ENCODE measurements around the gene TCF23.

TCF23 gene

DNA sequence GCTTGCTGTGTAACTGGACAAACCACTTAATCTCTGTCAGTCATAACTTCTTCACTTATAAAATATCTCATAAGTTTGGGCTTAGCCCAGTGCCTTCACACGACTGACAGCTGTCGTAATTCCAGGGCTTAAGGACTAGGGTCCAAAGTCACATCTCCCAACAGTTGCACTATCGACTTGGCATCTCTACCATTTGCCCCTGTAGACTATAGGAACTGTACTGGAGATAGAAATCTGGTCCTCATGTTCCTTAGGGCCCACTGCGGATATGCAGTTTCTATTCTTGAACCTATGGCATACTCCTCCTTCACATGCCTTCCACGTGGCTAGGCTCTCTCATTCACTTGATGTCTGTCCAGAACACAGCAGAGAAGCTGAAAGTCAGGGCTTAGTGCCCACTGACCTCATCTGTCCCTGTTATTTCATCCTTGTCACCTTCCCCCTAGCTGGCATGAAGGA is 22.5 kb upstream of the TCF23 start:
- no peak overlapping the region for H3K4me3 ChIP-seq (ENCODE audit: low read length)
- no peak for DNase-seq (ENCODE audit: low read depth, low spot score)

DNA sequence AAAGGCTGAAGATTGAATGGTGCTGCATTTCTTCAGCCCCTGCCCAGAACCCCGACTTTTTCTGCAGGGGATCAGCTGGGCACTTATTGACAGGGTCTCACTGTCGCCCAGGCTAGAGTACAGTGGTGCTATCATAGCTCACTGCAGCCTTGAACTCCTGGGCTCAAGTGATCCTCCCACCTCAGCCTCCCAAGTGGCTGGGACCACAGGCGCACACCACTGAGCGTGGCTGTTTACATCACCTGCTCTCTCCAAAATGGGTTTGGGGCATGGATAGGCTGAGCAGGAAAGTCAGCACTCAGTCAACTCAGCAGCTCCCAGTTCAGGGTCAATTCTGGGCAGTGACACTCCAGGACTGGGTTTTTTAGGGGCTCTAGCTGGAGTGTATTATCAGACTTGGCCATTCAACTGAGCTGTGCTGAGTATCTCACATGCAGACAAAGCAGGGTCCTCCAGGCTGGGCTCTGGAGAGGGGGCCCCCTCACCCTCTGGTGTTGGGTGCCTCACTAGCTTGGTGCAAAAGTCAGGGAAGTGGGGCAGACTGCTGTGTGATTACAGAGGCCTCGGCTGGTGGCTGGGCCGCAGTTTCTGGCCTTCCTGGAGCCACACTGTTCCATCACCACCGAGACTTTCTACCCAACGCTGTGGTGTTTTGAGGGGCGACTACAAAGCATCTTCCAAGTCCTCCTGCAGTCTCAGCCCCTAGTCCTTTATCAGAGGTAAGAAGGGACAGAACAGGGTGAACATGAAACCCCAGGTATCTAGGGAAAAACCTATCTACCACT is 20.7 kb upstream of the TCF23 start:
- DNase-seq (ENCODE audit: low read depth, low spot score) = no peak
- H3K4me3 ChIP-seq (ENCODE audit: low read length) = no peak overlapping the region

DNA sequence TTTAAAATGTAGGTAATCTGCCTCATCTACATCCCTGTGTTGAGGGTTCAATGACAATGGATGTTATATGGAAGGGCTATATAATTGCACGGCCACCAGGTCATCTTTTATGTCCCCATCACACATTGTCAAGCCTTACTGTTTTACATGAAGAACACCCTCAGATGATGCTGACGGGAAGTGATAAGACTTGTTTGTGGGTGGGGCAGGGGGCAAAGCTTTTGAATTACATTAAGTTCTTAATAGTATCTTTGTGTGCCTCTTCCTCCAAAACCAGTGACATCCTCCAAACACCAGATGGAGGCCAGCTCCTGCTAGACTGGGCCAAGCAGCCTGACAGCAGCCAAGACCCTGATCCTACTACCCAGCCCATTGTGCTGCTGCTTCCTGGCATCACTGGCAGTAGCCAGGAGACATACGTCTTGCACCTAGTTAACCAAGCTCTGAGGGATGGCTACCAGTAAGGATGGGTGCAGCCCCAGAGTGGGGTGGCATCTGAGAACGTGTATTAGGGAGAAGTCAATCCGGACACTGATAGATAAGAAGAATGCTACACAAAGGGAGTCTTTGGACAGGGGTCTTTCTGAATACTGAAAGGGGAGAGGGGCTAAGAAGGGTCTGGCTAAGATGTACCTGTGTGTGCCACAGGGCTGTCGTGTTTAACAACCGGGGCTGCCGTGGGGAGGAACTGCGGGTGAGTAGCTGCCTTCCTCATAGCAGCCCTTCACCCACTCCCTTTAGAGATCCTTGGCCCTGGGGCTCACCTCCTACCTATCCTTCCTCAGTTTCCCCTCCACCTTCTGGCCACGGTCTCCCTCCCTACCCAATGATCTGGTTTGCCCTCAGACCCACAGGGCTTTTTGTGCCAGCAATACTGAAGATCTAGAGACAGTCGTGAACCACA is 19.9 kb upstream of the TCF23 start:
- DNase-seq (ENCODE audit: low read depth, low spot score) = no peak
- H3K4me3 ChIP-seq (ENCODE audit: low read length) = no peak overlapping the region

DNA sequence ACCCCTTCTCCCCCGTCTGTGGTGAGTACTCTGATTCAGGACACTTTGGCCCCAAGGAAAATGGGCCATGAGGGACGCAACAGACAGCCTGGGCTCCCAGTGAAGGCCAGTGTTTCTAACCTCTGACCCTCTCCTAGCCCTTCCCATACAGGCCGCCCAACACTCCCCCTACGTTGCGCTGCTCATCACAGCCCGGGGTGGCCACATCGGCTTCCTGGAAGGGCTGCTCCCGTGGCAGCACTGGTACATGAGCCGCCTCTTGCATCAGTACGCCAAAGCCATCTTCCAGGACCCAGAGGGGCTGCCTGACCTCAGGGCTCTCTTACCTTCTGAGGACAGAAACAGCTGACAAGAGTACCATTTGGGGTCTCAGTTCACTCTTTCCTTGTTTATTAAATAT is 18.4 kb upstream of the TCF23 start:
- no peak overlapping the region for H3K4me3 ChIP-seq (ENCODE audit: low read length)
- no peak for DNase-seq (ENCODE audit: low read depth, low spot score)

DNA sequence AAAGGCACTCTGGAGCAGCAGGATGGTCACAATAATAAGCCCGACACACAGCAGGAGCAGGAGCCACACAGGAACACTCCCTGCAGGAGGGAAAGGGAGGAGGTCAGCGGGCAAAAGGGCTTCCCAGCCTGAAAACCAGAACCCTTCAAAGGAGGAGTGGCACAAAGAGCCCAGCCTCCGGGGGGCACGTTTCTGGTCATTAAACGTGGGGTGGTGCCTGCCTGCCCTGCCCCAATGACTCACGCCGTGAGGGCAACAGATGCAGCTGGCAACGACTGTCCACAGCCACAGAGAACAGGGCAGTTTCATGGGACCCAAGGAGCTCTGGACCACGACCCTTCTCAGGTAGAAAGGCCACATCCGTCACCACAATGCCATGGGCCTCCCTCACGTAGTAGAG is 17.4 kb upstream of the TCF23 start:
- no peak overlapping the region for H3K4me3 ChIP-seq (ENCODE audit: low read length)
- no peak for DNase-seq (ENCODE audit: low read depth, low spot score)

DNA sequence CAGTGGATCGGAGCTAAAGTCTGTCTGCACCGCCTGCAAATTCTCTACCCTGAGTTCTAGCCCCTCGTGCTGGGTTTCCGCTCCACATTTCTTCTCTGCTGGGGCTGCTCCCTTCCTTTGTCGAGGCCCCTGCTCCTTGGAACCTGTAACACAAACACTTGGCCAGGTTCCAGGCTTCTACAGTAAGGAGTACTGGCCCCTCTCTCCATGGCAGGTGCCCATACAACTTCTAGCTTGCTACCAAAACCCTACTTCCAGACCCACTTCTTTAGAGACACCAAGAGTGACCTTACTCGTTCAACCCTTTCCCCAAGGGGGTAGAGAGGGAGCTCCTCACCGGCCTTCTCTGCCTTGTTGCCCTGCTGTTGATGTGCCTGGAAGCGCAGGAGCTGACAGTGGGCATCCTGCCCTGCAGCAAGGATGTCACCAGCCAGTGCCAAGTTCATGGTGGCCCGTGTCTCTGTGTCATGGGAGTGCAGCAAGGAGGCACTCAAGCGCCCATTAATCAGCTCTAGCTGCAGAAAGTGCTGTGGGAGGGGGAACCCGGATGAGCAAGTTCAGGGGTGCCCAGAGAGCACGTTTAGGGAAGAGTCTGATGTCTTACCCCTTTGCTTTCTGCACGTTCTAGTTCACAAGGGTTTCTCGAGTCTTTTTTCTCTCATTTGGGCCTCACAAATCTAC is 15.5 kb upstream of the TCF23 start:
- no peak for DNase-seq (ENCODE audit: low read depth, low spot score)
- peak overlapping the region; percentile 87 for H3K4me3 ChIP-seq (ENCODE audit: low read length)

DNA sequence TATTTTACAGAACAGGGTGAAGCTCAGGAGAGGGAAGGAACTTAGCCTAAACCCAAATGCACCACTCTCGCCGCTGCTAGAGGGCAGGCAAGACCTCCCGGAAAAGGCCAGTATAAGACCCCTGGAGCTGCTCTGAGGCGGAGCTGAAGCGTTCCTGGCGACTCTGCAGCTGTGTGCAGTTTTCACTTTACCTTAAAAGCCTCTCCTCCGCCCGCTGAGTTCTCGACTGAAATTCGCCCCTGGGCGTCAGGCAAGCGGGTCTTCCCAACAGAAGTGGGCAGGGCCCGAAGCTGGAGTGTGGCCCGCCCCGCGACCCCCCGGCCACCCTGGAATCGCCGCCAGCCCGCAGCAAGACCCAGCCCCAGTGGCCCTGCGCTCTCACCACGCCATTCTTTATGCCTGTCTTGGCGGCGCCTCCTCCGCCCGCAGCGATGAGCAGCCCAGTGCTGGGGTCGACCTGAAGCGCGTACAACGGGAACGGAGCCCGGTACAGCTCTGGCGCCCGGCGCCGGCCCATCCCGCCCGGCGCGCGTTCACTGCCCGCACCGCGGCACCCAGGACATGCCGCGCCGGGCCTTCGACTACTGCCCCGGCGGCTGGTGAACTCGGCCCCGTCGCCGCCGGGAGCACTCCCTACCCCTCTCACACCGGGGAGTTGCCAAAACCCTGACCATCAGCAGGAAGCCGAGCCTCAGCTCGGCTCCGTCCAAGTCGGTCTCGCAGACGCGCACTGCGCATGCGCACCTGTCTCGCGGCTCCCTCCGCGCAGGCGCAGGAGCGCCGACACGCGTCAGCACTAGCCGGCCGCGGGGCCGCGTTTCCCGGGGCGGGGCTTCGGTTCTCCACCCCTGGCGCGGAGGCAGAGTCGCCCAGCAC is 14.7 kb upstream of the TCF23 start, which contains the start of gene PREB:
Gene PREB (minus strand): TSS at position 732 of the 876 bp plus-strand sequence. CDS start 215 bp downstream, at position 517.
- peak; percentile 88 for DNase-seq (ENCODE audit: low read depth, low spot score)
- peak within 1 kb of the TSS; percentile 87 for H3K4me3 ChIP-seq (ENCODE audit: low read length)

DNA sequence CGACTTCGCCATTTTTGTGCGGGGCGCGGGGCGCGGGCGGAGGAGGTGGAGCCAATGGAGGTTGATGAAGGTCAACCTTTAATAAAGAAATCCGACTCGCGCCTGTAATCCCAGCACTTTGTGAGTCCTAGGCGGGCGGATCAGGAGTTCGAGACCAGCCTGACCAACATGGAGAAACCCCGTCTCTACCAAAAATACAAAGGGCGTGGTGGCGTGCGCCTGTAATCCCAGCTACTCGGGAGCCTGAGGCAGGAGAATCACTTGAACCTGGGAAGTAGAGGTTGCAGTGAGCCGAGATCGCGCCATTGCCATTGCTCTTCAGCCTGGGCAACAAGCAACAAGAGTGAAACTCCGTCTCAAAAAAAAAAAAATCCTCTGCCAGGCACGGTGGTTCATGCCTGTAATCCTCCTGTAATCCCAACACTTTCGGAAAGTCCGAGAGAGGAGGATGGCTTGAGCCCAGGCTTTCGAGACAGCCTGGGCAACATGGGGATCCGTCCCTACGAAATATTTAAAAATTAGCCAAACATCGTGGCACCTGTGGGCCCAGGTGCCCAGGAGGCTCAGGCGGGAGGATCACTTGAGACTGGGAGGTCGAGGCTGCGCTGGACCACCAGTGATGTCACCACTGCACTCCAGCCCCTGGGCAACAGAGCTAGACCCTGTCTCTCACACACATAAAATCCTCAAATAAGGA is 13.9 kb upstream of the TCF23 start:
- no peak for DNase-seq (ENCODE audit: low read depth, low spot score)
- H3K4me3 ChIP-seq (ENCODE audit: low read length) = peak overlapping the region; percentile 87

DNA sequence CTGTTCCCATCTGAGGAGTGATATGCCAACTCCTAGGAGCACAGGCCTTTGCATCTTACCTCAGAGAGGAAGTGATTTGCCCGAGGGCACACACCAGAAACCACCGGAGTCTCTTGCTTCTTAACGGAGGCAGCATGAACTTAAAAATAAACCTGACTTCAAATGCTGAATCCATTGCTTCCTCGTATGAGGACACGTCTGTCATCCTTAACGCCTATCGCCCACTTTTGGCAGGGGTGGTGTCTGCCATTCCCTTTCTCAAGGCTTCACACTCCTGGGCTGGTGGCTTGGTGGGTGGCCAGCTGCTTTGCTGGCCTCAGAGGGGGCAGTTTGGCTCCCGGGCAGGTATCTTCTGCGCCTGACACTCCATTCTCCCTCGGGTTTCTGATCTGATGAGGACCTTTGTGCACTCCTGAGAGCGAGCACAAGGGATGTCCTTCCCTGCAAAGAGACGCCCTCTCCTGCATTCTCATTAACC is 13.3 kb upstream of the TCF23 start:
- H3K4me3 ChIP-seq (ENCODE audit: low read length) = no peak overlapping the region
- DNase-seq (ENCODE audit: low read depth, low spot score) = peak; percentile 34

DNA sequence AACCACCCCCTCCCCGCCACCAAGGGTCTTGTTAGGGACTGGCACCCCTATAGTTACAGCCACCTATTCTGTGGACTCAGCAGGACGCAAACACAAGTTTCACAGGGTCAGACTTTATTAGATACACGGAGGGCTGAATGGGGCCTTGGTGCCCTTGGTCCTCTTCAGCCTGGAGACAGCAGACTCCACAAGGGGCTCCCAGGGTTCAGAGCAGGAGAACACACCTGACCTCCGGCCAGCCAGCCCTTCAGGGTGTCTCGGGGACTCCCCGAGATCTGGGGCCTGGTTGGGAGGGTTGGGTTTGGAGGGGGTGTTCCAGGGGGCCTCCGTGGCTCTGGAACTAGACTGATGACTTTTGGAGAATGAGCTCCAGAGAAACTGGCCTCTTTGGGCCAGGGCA is 12.1 kb upstream of the TCF23 start:
- H3K4me3 ChIP-seq (ENCODE audit: low read length) = no peak overlapping the region
- no peak for DNase-seq (ENCODE audit: low read depth, low spot score)

DNA sequence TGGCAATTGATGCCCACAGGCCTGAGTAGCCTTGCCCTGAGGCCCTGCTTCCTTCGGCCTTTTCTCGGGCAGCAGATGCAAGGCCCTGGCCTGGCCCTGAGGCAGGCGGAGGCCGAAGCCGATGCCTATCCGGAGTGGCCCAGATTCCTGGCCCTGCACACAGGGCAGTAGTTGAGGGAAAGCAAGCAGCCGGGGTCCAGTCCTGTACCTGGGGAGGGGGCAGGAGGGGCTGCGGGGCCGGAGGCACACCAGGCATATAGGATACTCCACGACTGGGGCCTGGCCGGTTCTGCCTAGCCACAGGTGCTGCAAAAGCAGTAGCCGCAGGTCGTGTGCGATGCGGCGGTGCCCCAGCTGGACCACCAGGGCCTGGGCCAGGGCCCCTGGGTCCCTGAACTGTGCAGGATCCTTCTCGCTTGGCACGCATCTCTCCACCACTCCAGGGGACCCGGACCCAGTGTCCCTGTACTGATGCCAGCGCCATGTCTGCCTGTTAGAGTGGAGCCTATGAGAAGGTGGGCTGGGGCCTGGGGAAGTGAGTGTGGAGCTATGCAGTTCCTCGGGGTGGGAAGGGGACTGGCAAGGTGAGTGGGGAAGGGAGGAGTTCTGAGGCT is 11.4 kb upstream of the TCF23 start:
- H3K4me3 ChIP-seq (ENCODE audit: low read length) = no peak overlapping the region
- no peak for DNase-seq (ENCODE audit: low read depth, low spot score)

DNA sequence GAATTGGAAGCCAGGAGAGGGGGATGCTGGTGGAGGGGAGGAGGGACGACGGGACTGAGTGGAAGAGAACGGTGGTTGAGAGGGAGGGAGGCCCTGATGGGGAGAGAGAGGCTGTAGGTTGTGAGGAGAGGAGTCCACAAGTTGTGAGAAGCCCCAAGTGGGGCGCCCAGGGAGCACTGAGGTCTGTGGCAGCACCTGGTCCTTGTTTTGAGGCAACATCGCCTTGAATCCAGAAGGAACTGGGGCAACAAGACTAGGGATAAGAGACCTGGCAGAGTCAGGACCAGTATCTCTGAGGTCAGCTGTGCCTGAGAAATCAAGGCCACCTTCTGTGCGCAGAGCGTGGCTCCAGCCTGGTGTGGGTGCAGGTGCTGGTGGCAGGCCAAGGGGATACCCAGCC is 10.7 kb upstream of the TCF23 start:
- no peak for DNase-seq (ENCODE audit: low read depth, low spot score)
- no peak overlapping the region for H3K4me3 ChIP-seq (ENCODE audit: low read length)

DNA sequence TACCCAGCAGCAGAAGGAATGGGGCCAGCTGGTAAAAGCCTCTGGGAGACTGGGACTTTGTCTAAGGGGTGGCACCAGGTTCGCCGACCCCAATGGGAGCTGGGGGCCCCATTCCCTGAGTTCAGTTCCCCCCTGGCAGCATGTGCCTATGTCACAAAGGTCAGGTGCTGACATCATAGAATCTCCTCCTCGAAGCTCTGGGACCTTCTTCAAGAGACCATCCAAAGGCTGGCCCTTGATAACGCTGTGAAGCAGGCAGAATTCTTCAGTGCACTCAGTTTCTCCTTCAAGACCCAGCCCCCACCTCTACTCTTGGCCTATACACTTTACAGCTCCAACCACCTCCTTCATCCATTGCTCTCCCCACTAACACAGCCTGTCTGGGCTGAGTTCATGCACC is 9.5 kb upstream of the TCF23 start, which contains the start of gene PRR30:
Gene PRR30 (minus strand): TSS at position 101 of the 400 bp plus-strand sequence. CDS start 1,081 bp downstream, outside the sequence.
- DNase-seq (ENCODE audit: low read depth, low spot score) = no peak
- no peak within 1 kb of the TSS for H3K4me3 ChIP-seq (ENCODE audit: low read length)

DNA sequence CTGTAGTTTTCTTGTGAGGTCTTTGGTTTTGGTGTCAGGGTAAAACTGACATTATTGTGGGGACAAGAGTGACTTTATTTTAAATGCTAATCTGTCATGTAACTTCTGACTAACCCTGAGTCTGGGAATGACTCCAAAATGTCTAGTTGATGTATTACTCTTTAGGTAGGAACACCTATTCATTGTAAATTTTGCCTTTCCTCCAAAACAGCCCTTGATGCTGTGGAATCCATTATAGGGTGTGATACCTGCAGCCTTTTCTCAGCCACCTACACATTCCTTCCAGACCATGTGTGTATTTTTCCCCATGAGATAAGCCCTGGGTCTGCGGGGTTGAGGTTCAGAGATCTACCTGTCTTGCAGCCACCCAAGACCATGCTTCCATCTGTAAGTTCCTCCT is 5.5 kb upstream of the TCF23 start:
- no peak for DNase-seq (ENCODE audit: low read depth, low spot score)
- H3K4me3 ChIP-seq (ENCODE audit: low read length) = no peak overlapping the region

DNA sequence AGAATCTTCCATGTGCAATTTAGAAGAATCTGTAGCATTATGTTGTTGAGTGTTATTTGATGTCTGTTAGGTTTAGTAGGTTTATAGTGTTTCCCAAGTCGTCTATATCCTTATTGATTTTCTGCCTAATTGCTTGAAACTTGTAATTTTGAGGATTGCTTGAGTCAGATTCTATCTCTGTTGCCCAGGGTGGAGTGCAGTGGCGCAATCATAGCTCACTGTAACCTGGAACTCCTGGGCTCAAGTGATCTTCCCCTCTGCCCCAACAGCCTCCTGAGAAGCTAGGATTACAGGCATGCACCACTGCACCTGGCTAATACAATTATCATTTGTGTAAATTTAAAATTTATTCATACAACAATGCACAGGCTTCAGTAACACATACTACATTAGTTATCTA is 3.1 kb upstream of the TCF23 start:
- H3K4me3 ChIP-seq (ENCODE audit: low read length) = no peak overlapping the region
- no peak for DNase-seq (ENCODE audit: low read depth, low spot score)

DNA sequence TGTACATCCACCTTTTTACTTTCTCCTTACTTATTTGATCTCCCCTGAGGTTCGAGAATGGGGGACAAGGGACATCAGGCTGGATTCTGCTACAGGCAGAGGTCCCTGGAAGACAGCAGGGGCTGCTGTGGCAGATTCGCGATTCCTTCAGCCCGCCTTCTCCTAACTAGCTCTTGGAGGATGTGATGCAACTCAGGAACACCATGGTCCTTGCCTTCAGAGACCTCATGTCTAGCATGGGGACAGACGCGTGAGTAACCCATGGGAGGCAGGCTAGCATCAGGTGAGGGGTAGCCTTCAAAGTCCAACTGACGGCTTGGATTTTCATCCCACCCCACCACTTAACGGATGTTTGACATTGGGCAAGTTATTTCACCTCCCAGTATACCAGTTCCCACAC is 869 bp upstream of the TCF23 start:
- H3K4me3 ChIP-seq (ENCODE audit: low read length) = no peak overlapping the region
- no peak for DNase-seq (ENCODE audit: low read depth, low spot score)

DNA sequence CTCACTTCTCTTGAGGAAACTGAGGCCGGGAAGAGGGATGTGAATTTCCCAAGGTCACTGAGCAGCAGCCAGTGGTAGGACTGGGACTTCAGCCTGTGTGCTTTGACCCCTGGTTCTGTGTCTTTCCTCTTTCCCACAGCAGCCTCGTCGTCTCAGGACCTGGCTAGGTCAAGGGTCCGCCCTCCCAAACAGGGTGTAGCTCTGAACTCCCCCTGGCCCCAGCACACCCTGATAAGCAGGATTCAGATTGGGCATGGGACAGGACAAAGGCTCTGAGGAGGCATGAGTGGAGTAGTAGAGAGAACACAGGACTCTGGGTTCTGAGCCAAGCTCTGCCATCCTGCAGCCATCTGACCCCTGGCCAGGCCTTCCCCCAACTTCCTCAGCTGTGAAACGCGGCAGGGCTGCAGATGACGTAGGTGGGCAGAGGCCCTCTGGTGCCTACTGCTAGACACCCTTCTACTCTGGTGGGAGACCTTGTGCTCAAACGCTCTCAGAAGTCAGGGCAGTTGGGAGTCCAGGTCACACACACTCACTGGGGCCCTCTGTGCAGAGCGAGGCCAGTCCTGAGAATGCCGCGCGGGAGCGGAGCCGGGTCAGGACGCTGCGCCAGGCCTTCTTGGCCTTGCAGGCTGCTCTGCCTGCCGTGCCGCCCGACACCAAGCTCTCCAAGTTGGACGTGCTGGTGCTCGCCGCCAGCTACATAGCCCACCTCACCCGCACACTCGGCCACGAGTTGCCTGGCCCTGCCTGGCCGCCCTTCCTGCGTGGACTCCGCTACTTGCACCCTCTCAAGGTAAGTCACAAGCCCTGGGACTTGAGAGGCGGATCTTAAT is 984 bp downstream of the TCF23 start:
- no peak overlapping the region for H3K4me3 ChIP-seq (ENCODE audit: low read length)
- DNase-seq (ENCODE audit: low read depth, low spot score) = no peak

All from Jurkat, Clone E6-1 (cell line).